HepG2 (cell line): ENCODE data around the gene THAP2. TPM values are rescaled to one million over a fixed set of nuclear protein-coding genes. Genes with fewer than 3 reads are reported as not detected.

Experiments
- GMEB1 ChIP-seq: sonication (generic); formaldehyde crosslinking; IDR thresholded peaks from 2 replicates; pipeline ENCODE4 v1.5.1; 2020; ENCODE audit warnings: missing genetic modification reagents, mild to moderate bottlenecking, borderline replicate concordance
- HIC2 ChIP-seq: sonication (generic); formaldehyde crosslinking; IDR thresholded peaks from 2 replicates; pipeline ENCODE4 v1.9.0; 2022; ENCODE audit warnings: low read depth, missing genetic modification reagents
- IRF1 ChIP-seq: sonication (generic); formaldehyde crosslinking; IDR thresholded peaks from 2 replicates; pipeline ENCODE4 v1.4.0; 2020; ENCODE audit warnings: low read depth, mild to moderate bottlenecking, missing genetic modification reagents
- NFATC3 ChIP-seq: sonication (generic); formaldehyde crosslinking; IDR thresholded peaks from 2 replicates; pipeline ENCODE4 v1.5.1; 2020; ENCODE audit warnings: mild to moderate bottlenecking, missing genetic modification reagents
- PRMT3 ChIP-seq: sonication (generic); formaldehyde crosslinking; IDR thresholded peaks from 2 replicates; pipeline ENCODE4 v1.8.1; 2022; ENCODE audit warnings: low read depth, mild to moderate bottlenecking, moderate library complexity, missing genetic modification reagents, borderline replicate concordance
- RARG ChIP-seq: sonication (generic); formaldehyde crosslinking; IDR thresholded peaks from 2 replicates; pipeline ENCODE4 v1.4.0; 2020; ENCODE audit warnings: low read depth, mild to moderate bottlenecking, missing genetic modification reagents
- RFX1 ChIP-seq: fragments of 450-650 bp; IDR thresholded peaks from 2 replicates; pipeline ENCODE4 v1.6.1; 2017
- WIZ ChIP-seq: sonication (generic); formaldehyde crosslinking; IDR thresholded peaks from 2 replicates; pipeline ENCODE4 v1.5.1; 2020; ENCODE audit warnings: mild to moderate bottlenecking, missing genetic modification reagents
- ZGPAT ChIP-seq: IDR thresholded peaks from 2 replicates; pipeline ENCODE4 v1.6.1; 2016; ENCODE audit warnings: mild to moderate bottlenecking
- ZNF235 ChIP-seq: sonication (generic); formaldehyde crosslinking; IDR thresholded peaks from 2 replicates; pipeline ENCODE4 v1.8.1; 2023; ENCODE audit warnings: mild to moderate bottlenecking, missing genetic modification reagents, borderline replicate concordance
- ZNF382 ChIP-seq: sonication (generic); formaldehyde crosslinking; IDR thresholded peaks from 2 replicates; pipeline ENCODE4 v1.5.0; 2020; ENCODE audit warnings: missing genetic modification reagents, mild to moderate bottlenecking, borderline replicate concordance
- ZNF407 ChIP-seq: sonication (generic); formaldehyde crosslinking; IDR thresholded peaks from one replicate; pipeline ENCODE4 v1.5.1; 2020; ENCODE audit warnings: mild to moderate bottlenecking, missing genetic modification reagents; ENCODE audit errors: not compliant biosample characterization
- ZNF878 ChIP-seq: sonication (generic); formaldehyde crosslinking; IDR thresholded peaks from 2 replicates; pipeline ENCODE4 v1.8.1; 2023; ENCODE audit warnings: mild to moderate bottlenecking, missing genetic modification reagents, moderate library complexity
- polyA plus RNA-seq, 8 experiments: library from polyadenylated mRNA; depleted of rRNA in 3 of 8; stranded (reverse) in 7 of 8; unstranded in 1 of 8; fragments of >200 nt; fragmentation: Illumina TruSeq in 4 of 8; extraction: Trizol in 4 of 8; gene quantifications; 2 replicates each; pipeline versions ENCODE4 v1.2.1 to v1.2.3, GENCODE V29; 2011 to 2016; ENCODE audit warnings: low read depth in 4 of 8, missing spikeins in 1 of 8, mixed read lengths in 1 of 8; ENCODE audit not compliant: insufficient read depth in 1 of 8
- total RNA-seq, 5 experiments: library from RNA; depleted of rRNA; stranded (reverse); fragments of >200 nt; fragmentation: Illumina TruSeq; extraction: Trizol; gene quantifications; 2 replicates each; pipeline ENCODE4 v1.2.3, GENCODE V29; 2016; ENCODE audit warnings: low read depth in 1 of 5

The THAP2 gene
- total and polyA plus RNA-seq, 2 of the 13 experiments (the other 11 are each of a cell fraction or from before 2014, with no cell fraction given) = 5.2 to 6.2 TPM

- TF ChIP-seq ZNF407 (CRISPR knock-in tag) = peak; percentile 91
- peak; percentile 90; the same call in 1 of the 2 replicates for TF ChIP-seq ZNF235 (CRISPR knock-in tag)
- TF ChIP-seq NFATC3 (CRISPR knock-in tag) = 0 out of 2 replicates have a peak, but pooled peaks have one; percentile 61
- TF ChIP-seq IRF1 = peak; percentile 57; the same call in 1 of the 2 replicates
- TF ChIP-seq ZNF878 (CRISPR knock-in tag) = peak; percentile 88; the same call in 1 of the 2 replicates
- TF ChIP-seq GMEB1 (CRISPR knock-in tag) = peak; percentile 87
- peak; percentile 91 for TF ChIP-seq ZGPAT
- TF ChIP-seq RFX1 = no peak
- no peak for TF ChIP-seq ZNF382 (CRISPR knock-in tag)
- TF ChIP-seq HIC2 (CRISPR knock-in tag) = peak; percentile 95
- 0 out of 2 replicates have a peak, but pooled peaks have one; percentile 61 for TF ChIP-seq RARG (CRISPR knock-in tag)
- peak; percentile 84; the same call in 1 of the 2 replicates for TF ChIP-seq WIZ (CRISPR knock-in tag)
- TF ChIP-seq PRMT3 (CRISPR knock-in tag) = 0 out of 2 replicates have a peak, but pooled peaks have one; percentile 36
Observed at GRCh38 chr12:71685914-71686657, 22.0 kb downstream of the THAP2 start, which contains the start of gene TMEM19 (continued).
